Femur (tissue), 1 donor: ENCODE data around the gene FBXO30.
A peak's percentile ranks its signal among the peaks of the same experiment; 100 is the strongest.

Experiments used
- DNase-seq: peaks from one replicate; pipeline ENCODE4 v3.0.0-alpha.2; 2017

FBXO30 gene

GRCh38 chr6:145814501-145815308 is at the start of gene FBXO30:
TSS of gene FBXO30 (minus strand) at chr6:145814795. CDS start at chr6:145806405, 8,390 bp downstream.
- peak; percentile 97 for DNase-seq

GRCh38 chr6:145863988-145864616 is 49.5 kb upstream of the FBXO30 start:
- DNase-seq = no peak

DNA sequence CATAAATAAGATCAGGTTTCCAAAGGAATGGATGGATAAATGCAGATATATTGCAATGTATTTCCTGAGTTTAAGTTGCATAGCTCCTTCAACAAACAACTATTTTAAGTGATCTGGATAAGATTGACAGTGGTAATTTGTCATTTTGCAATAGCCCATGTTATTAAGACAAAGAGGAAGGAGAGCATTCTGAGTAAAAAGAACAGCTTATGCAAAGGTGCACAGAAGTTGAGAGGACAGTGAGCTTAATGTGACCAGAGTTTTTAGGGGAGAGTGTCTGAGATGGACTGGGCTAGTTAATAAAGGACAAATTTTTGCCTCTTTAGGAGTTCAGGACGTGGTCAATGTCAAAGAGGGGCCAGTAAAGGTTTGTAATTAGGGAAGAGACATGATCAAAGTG is 48.8 kb upstream of the FBXO30 start:
- DNase-seq = no peak

GRCh38 chr6:145860562-145860961 is 46.0 kb upstream of the FBXO30 start:
- DNase-seq = no peak

DNA sequence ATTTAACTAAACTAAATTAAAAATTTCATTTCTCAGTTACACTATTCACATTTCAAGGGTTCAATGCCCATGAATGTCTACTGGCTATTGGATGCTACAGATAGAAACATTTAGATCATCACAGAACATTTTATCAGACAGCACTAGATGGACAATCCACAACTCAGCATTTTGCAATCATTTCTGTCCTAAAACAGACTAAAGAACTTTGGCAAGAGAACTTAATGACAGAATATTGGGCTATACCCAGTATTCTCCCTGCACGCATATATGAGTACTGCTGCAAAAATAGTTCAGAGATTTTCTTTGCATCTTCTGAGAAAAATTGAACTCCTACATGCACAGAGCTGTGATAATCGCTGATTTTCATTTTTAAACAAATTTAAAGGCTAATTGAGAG is 36.1 kb upstream of the FBXO30 start:
- DNase-seq = no peak

DNA sequence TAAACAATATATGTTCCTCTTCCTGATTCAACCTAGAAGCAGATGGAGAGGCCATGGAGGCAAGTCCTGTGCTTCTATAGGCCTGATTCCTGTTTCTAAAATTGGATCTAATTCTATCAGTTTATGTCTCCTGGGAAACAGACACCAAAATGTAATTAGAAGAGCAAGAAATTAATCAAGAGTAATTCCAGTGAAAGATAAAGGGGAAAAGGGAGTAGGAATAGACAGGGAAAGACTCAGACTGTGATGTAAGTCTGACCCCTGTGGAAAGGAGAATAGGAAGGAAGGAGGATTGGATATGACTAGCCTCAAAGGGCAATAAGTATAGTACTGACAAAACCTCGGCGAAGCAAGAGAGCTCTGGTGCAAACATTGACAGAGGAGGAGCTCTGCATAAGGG is 33.9 kb upstream of the FBXO30 start:
- DNase-seq = no peak

DNA sequence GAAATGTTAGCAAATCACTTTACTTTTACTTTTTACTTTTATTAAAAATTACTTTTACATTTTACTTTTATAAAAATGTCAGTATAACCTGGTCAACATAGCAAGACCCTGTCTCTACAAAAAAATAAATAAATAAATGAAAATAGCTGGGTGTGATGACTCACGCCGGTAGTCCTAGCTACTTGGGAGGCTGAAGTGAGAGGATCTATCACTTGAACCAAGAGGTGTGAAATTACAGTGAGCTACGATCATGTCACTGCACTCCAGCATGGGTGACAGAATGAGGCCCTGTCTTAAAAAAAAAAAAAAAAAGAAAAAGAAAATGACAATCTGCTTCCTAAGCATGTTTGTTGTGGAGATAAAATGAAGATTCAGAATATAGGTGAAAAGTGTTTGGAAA is 31.0 kb upstream of the FBXO30 start:
- no peak for DNase-seq

- no peak for DNase-seq
These were observed 30.4 kb upstream of the FBXO30 start for GRCh38 chr6:145844933-145845540.

- DNase-seq = no peak
These were observed 28.3 kb upstream of the FBXO30 start for GRCh38 chr6:145842693-145843546.

DNA sequence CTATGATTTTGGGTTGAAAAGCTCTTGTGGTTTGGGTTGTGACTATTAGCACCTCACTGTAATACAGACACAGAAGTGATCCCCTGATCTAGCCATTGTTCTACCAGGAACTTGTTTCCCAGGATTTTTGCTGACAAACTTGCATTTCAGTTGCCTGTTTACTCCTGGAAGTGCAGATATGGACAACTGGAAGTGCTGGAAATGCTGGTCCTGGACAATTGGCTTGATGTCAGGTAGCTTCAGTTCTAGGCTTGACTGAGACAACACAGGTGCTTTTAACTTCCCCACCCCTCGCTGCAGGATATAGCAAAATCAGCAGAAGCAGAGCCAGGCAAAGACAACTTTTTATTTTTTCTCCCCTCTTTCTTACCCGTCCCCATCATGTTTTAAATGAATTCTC is 27.1 kb upstream of the FBXO30 start:
- DNase-seq = no peak

- DNase-seq = no peak
These were observed 25.1 kb upstream of the FBXO30 start for GRCh38 chr6:145839653-145840052.

DNA sequence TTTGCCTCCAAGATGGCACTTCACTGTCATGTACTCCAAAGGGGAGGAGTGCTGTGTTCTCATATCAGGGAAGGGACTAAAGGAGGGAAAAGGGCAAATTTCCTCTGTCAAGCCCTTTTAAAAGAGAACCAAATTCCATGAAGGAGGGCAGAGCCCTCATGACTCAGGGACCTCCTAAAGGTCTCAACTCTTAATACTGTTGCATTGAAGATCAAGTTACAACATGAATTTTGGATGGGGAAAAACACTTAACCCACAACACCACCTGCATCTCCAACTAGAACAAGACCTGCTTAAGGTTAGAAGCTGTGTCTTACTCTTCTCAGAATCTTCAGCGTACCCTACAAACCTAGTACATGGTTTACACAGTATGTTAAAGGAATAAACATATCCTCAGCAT is 23.7 kb upstream of the FBXO30 start:
- DNase-seq = no peak

DNA sequence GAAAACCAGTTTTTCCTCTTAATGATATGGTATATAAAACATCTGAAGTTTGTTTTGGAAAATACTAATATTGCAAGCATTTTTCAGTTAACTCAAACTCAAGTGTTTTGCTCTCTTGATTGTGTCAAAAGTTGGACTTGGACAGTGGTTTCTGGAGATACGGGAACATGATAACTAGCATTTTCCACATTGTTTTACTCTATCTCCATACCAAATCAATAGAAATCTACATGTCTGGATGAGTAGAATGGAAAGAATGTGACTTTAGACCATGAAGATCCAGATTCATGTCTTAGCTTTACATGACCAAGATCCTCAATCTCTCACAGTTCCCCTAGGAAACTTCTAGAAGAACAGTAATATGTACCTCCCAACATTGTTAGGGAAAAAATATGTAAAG is 22.2 kb upstream of the FBXO30 start:
- no peak for DNase-seq

- no peak for DNase-seq
These were observed 21.6 kb upstream of the FBXO30 start for GRCh38 chr6:145836170-145836569.

DNA sequence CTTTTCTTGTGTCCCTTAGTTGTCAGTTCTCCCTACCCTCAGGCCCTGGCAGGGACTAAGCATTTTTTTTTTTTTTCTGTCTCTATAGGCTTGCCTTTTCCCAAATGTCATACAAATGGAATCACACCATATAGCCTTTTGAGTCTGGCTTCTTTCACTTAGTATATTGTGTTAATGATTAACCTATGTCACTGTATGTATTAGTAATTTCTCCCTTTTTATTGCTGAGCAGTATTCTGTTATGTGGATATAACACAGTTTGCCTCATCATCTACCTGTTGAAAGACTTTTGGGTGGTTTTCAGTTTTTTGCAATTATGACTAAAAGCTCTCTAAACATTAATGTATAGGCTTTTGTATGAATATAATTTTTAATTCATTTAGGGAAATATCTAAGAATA is 16.0 kb upstream of the FBXO30 start:
- DNase-seq = no peak

DNA sequence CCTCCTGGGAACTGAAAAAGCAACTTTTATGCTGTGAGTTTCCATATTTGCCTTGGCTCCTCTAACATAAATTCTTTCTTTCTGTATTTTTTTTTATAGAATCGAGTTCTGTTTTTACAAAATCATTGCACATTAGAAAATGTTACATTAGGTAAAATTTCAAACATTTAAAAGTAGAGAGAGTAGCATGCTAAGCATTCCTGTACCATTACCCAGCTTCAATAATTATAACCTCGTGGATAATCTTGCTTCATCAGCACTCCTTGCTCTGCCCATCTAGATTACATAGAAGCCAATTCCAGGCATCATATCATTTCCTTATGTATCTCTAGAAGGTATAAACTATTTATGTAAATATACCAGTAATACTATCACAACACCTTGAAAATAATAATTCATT is 15.4 kb upstream of the FBXO30 start:
- no peak for DNase-seq

DNA sequence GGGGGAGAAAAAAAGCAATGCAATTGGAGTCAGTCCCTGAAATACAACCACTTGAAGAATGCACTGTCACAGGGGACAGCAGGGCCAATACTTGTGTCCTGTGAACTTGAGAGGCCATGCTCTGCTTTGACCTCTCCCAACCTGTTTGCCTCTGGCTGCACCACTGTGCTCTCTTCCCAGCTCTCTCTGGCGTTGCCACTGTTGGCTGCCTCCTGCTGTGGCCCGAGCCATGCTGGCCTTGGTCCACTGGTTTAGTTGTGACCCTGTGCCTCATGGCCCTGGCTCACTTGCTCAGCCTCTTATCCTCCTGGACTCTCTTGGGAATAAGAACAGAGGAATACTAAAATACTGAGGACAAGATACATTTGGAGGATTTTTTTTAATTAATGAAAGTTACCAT is 14.5 kb upstream of the FBXO30 start:
- DNase-seq = no peak

DNA sequence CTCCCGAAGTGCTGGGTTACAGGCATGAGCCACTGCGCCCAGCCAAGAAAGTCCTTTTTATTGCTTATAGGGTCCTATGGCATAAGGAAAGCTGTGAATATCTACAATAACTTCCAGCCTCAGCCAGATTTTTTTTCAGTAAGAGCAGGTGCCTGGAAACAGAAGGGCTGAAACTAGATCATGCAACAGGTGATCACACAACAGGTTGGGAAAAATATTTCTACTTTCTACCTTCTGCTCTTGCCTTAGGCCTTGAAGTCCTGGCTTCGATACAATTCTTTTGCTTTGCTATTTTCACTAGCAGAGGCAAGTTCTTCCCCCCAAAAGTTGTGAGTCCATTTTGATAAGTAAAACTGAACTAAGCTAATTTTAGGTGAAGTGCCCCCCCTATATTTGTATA is 9.7 kb upstream of the FBXO30 start:
- DNase-seq = no peak

- no peak for DNase-seq
These were observed 8.8 kb upstream of the FBXO30 start for GRCh38 chr6:145823328-145823944.

DNA sequence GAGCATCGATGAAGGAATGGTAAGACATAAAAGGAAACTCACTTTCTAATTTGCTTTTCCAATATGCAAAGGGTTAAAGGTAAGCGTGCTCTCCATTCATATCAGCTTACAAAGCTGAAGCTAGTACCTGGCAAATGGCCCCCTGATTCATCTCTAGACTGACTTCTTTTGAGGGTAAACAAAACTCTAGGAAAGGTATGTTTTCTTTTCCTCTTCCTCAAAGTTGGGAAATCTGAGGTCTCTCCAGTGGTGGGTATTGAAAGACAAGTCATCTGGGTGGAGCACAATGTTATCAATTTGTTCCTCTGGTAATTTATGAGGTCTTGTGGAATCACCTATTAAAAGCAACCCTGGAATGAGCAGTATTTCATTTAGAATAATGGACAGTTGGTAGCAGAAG is 7.9 kb upstream of the FBXO30 start:
- no peak for DNase-seq

DNA sequence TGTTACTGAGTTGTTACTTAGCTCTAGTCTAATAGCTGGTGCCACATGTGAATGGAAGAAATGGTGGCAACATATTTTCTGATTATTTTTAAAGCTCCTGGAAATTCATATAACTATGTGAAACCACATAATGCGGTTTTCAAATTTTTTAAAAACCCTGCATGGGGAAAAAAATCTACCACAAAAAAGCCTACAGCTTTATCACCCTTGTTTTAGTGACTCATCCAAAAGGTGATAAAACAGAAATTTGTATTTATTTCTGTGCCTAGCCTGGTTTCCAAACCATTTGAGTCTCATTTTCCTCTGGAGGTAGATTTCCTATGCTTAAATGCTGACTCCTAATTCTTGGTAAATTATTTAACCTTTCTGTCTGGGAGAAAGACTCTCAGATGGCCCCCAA is 5.4 kb upstream of the FBXO30 start:
- DNase-seq = no peak

DNA sequence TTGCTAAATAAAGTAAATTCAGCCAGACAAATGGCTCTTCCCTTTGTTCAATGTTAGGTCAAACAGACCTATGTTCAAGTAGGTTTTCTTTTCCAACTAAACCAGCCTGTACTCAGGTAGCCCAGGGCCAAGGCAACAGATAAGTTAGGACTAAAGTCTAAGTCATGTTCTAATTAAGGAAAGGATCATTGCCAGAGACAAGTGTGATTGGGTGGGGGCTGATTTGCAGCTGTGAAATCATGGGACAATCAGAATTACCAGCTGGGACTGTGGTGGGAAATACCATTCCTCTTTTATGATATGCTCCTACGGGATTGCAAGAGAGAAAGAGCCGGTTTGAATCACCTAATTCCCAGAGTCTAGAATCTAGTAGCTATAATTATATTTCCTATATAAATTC is 4.2 kb upstream of the FBXO30 start:
- DNase-seq = no peak

DNA sequence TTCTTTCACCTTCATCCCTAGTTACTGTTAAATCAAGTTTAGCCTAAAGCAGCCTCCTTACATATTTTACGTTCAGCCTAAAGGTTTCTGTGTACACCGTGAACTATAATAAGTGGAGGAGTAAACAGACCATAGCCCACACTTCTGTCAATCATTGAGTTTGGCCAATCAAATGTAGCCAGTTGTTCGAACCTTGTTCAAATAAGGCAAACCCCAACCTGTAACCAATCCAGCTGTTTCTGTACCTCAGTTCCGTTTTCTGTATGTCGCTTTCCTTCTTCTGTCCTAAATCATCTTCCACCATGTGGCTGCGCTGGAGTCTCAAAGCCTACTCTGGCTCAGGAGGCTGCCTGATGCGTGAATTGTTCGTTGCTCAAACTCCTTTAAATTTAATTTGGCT is 1.8 kb upstream of the FBXO30 start:
- no peak for DNase-seq
